Endothelial cell of umbilical vein (primary cell): ENCODE results near the gene MT1M. TPM values are rescaled to one million over a fixed set of nuclear protein-coding genes. Genes with fewer than 3 reads are reported as not detected.

Experiments
- BruUV-seq: library from RNA; stranded (reverse); fragments of 400-500 nt; replicated peaks from 2 replicates; lab custom pipeline; 2021; lab: Mats Ljungman, UMichigan
- CTCF ChIA-PET: fragments of 300-600, 350-600 bp; sonication (Branson Sonifier 250); formaldehyde crosslinking; loops from one replicate; lab custom pipeline; 2021; ENCODE audit warnings: antibody characterized with exemption, inconsistent platforms; lab: Charles Lee
- POLR2A ChIA-PET: fragments of 300-600, 350-600 bp; sonication (Branson Sonifier 250); formaldehyde crosslinking; loops from one replicate; lab custom pipeline; 2021; ENCODE audit warnings: antibody characterized with exemption, inconsistent platforms; lab: Charles Lee
- DNase-seq: peaks from one replicate; pipeline ENCODE4 v3.0.0-alpha.2; 2011; ENCODE audit warnings: low read depth, low spot score
- FAIRE-seq: peaks from 2 replicates; lab custom pipeline; 2011; peaks lifted over from hg19 to GRCh38; lab: Jason Lieb, UNC
- H2AFZ ChIP-seq: 2 replicates; pipeline ENCODE4 v1.6.0; 2012; ENCODE audit warnings: low read depth, low read length, control low read depth, inconsistent platforms
- H3K27ac ChIP-seq: 2 replicates; pipeline ENCODE4 v1.5.1; 2011; ENCODE audit warnings: low read depth, mild to moderate bottlenecking, control low read depth, low read length, moderate library complexity; ENCODE audit not compliant: insufficient read depth
- H3K27me3 ChIP-seq, 2 experiments: 2 replicates each; pipeline versions ENCODE4 v1.6.0 to v1.6.1; 2011; ENCODE audit warnings: low read length in 2 of 2, mixed read lengths in 1 of 2; ENCODE audit not compliant: control insufficient read depth in 2 of 2, insufficient read depth in 2 of 2
- H3K36me3 ChIP-seq, 2 experiments: 2 replicates in 1 of 2; 3 replicates in 1 of 2; pipeline ENCODE4 v1.5.1; 2011; ENCODE audit warnings: low read length in 2 of 2, mild to moderate bottlenecking in 1 of 2, moderate library complexity in 1 of 2; ENCODE audit not compliant: control insufficient read depth in 2 of 2, insufficient read depth in 2 of 2; ENCODE audit errors: extremely low read depth in 1 of 2
- H3K4me1 ChIP-seq: 3 replicates; pipeline ENCODE4 v1.5.1; 2011; ENCODE audit warnings: mild to moderate bottlenecking, low read length; ENCODE audit not compliant: control insufficient read depth, insufficient read depth; ENCODE audit errors: extremely low read depth
- H3K4me2 ChIP-seq: 2 replicates; pipeline ENCODE4 v1.6.1; 2011; ENCODE audit warnings: low read length, control low read depth, mixed read lengths; ENCODE audit not compliant: insufficient read depth
- H3K4me3 ChIP-seq, 3 experiments: fragments of 200-600 bp in 1 of 3; sonication (generic), shearing (Covaris generic) in 1 of 3; replicated peaks in 1 of 3; 2 replicates each; pipeline ENCODE4 v1.5.1; 2011 to 2016; ENCODE audit warnings: control low read depth in 3 of 3, low read length in 3 of 3, mild to moderate bottlenecking in 2 of 3, inconsistent platforms in 1 of 3, low read depth in 1 of 3, moderate library complexity in 1 of 3; ENCODE audit not compliant: insufficient read depth in 1 of 3
- H3K79me2 ChIP-seq: 2 replicates; pipeline ENCODE4 v1.6.0; 2012; ENCODE audit warnings: low read length, inconsistent platforms; ENCODE audit not compliant: control insufficient read depth, insufficient read depth
- H3K9ac ChIP-seq: replicated peaks from 2 replicates; pipeline ENCODE3; 2011; ENCODE audit warnings: low read length, control low read depth; ENCODE audit not compliant: insufficient read depth; ENCODE audit errors: extremely low read depth
- H3K9me1 ChIP-seq: replicated peaks from 3 replicates; pipeline ENCODE4 v1.6.0; 2011; ENCODE audit warnings: mild to moderate bottlenecking, low read length; ENCODE audit not compliant: control insufficient read depth, insufficient read depth; ENCODE audit errors: extremely low read depth
- H3K9me3 ChIP-seq: replicated peaks from 2 replicates; pipeline ENCODE4 v1.5.1; 2012; ENCODE audit warnings: low read length, inconsistent platforms; ENCODE audit not compliant: control insufficient read depth, insufficient read depth
- H4K20me1 ChIP-seq: replicated peaks from 2 replicates; pipeline ENCODE3; 2011; ENCODE audit warnings: mild to moderate bottlenecking, low read length; ENCODE audit not compliant: control insufficient read depth, insufficient read depth; ENCODE audit errors: extremely low read depth
- EZH2 ChIP-seq: IDR thresholded peaks from 2 replicates; pipeline ENCODE4 v1.6.1; 2012; ENCODE audit warnings: borderline replicate concordance, low read depth, mild to moderate bottlenecking, moderate library complexity, low read length, inconsistent platforms; ENCODE audit not compliant: severe bottlenecking
- FOS ChIP-seq: IDR thresholded peaks from 2 replicates; pipeline ENCODE4 v1.6.1; 2011; ENCODE audit warnings: mild to moderate bottlenecking, low read length, moderate library complexity, borderline replicate concordance; ENCODE audit not compliant: insufficient read depth
- GATA2 ChIP-seq: IDR thresholded peaks from 2 replicates; pipeline ENCODE4 v1.7.0; 2011; ENCODE audit warnings: low read depth, mild to moderate bottlenecking, moderate library complexity, mixed read lengths, low read length; ENCODE audit not compliant: insufficient read length, insufficient read depth
- JUN ChIP-seq: IDR thresholded peaks from 2 replicates; pipeline ENCODE4 v1.6.1; 2011; ENCODE audit warnings: borderline replicate concordance, low read depth; ENCODE audit not compliant: insufficient read length, insufficient read depth
- MAX ChIP-seq: IDR thresholded peaks from 2 replicates; pipeline ENCODE4 v1.6.1; 2011; ENCODE audit not compliant: insufficient read depth, insufficient read length
- MYC ChIP-seq: IDR thresholded peaks from one replicate; pipeline ENCODE4 v1.6.1; 2011; ENCODE audit warnings: mild to moderate bottlenecking, low read depth, low read length
- POLR2A ChIP-seq: IDR thresholded peaks from 2 replicates; pipeline ENCODE4 v1.6.1; 2012; ENCODE audit warnings: low read depth, mild to moderate bottlenecking, control low read depth, low read length
- POLR2AphosphoS5 ChIP-seq: IDR thresholded peaks from 2 replicates; pipeline ENCODE4 v1.6.1; 2012; ENCODE audit warnings: low read depth, mild to moderate bottlenecking, control low read depth, low read length, moderate library complexity; ENCODE audit not compliant: insufficient read depth
- dilution Hi-C: fragments of 300-500 bp; cut with MboI; formaldehyde crosslinking; loops from one replicate; pipeline ENCODE4 v1.15.0; 2019; ENCODE audit warnings: low sequenced_read_pairs; ENCODE audit not compliant: extremely low pct_ligation_motif_present
- intact Hi-C: fragments of 100-400 bp; cut with micrococcal nuclease; formaldehyde crosslinking; loops from one replicate; pipeline ENCODE4 v1.10.0; 2022
- polyA plus RNA-seq, 4 experiments: library from polyadenylated mRNA; depleted of rRNA in 3 of 4; stranded (reverse) in 3 of 4; unstranded in 1 of 4; fragments of >200 nt; gene quantifications; 2 replicates each; pipeline versions ENCODE4 v1.2.1 to v1.2.3, GENCODE V29; 2011 to 2012; ENCODE audit warnings: missing spikeins in 1 of 4
- total RNA-seq: library from RNA; stranded (reverse); gene quantifications from 2 replicates; pipeline ENCODE4 v1.2.3, GENCODE V29; 2021
- TF ChIP-seq, protein P1 (sequence below), 2 donors: IDR thresholded peaks; 1 replicate in 1 of 2; 2 replicates in 1 of 2; pipeline ENCODE4 v1.5.1; 2011; ENCODE audit warnings: low read length in 2 of 2, mild to moderate bottlenecking in 2 of 2, moderate library complexity in 2 of 2, control low read depth in 1 of 2, inconsistent platforms in 1 of 2, low read depth in 1 of 2; ENCODE audit not compliant: insufficient read depth in 1 of 2; ENCODE audit errors: extremely low read depth in 1 of 2

MT1M gene
- total and polyA plus RNA-seq, 2 donors (not counting 3 experiments of a cell fraction or from before 2014, with no cell fraction given) = 4.3 to 4.6 TPM

DNA sequence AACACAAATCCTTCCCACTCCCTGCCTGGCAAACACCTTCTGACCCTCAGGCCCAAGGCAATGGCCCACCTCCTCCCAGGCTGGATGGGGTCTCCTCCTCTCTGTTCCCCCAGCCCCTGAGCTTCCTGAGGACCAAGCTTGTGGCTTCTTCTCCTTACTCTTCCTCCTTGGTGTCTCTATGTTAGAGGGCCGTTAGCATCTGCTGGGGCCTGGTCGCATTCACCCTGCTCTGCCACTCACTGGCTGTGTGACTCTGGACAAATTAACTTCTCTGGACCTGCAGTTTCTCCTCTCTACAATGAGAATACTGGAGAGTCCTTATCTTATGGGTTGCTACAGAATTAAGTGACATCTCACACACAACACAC is 24.8 kb upstream of the MT1M start:
- H3K27ac ChIP-seq = peak overlapping the region; percentile 99
- H4K20me1 ChIP-seq = no peaks in the 10 kb centered on the region
- H3K27me3 ChIP-seq = no peaks in the 10 kb centered on the region
- BruUV-seq = no TSS peak
- no peaks in the 10 kb centered on the region for H3K9me1 ChIP-seq
- H3K4me3 ChIP-seq = peak overlapping the region in 1 of 3 experiments; percentile 54
- no peaks in the 10 kb centered on the region for H3K9me3 ChIP-seq
- H3K4me1 ChIP-seq = peaks cover 55% of the 10 kb centered on the region
- TF ChIP-seq EZH2 (no peak), JUN (no peak), GATA2 (no peak), POLR2AphosphoS5 (no peak)
- H3K79me2 ChIP-seq = peaks cover 18% of the 10 kb centered on the region
- peak overlapping the region; percentile 87 for H3K4me2 ChIP-seq
- intact Hi-C loops = loop anchor here (1.0 to 2.0 kb wide), 8 partner anchors 18 to 579 kb away; partner anchors contain the start of genes MT1E, MT1X, NUDT21 and OGFOD1
- ChIA-PET POLR2A (interaction anchor here (1.4 to 3.4 kb wide), 2 partner anchors 10 to 18 kb away, joined by 6 to 20 read pairs; partner anchors contain the start of gene MT1E), CTCF (interaction anchor here (1.1 to 7.8 kb wide), 3 partner anchors 23 to 94 kb away, joined by 3 to 113 read pairs (median 4); no protein-coding TSS in a partner anchor)
- DNase-seq (no peak), FAIRE-seq (no peak)
- peak overlapping the region; percentile 92 for H3K9ac ChIP-seq
- dilution Hi-C loops = no loop called here
- no peaks in the 10 kb centered on the region for H3K36me3 ChIP-seq
- no peak overlapping the region for H2AFZ ChIP-seq

GRCh38 chr16:56608043-56608875 is 24.2 kb upstream of the MT1M start, which contains the start of gene MT2A:
Gene MT2A, plus strand, starts transcription at chr16:56608584. Its CDS starts 72 bp downstream, at chr16:56608656.
- H3K9ac ChIP-seq = peak within 1 kb of the TSS; percentile 95
- TF ChIP-seq POLR2AphosphoS5 (peak; percentile 100), GATA2 (no peak), MYC (peak; percentile 7), MAX (peak; percentile 39), POLR2A (peak; percentile 99), FOS (peak; percentile 91), JUN (no peak)
- TF ChIP-seq, protein P1, sequence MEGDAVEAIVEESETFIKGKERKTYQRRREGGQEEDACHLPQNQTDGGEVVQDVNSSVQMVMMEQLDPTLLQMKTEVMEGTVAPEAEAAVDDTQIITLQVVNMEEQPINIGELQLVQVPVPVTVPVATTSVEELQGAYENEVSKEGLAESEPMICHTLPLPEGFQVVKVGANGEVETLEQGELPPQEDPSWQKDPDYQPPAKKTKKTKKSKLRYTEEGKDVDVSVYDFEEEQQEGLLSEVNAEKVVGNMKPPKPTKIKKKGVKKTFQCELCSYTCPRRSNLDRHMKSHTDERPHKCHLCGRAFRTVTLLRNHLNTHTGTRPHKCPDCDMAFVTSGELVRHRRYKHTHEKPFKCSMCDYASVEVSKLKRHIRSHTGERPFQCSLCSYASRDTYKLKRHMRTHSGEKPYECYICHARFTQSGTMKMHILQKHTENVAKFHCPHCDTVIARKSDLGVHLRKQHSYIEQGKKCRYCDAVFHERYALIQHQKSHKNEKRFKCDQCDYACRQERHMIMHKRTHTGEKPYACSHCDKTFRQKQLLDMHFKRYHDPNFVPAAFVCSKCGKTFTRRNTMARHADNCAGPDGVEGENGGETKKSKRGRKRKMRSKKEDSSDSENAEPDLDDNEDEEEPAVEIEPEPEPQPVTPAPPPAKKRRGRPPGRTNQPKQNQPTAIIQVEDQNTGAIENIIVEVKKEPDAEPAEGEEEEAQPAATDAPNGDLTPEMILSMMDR (IDR thresholded peaks at IDR 0.05; ENCODE audit: extremely low read depth in 1 of 2, insufficient read depth in 1 of 2, low read depth in 1 of 2, low read length in 2 of 2) = no peak
- DNase-seq = peak; percentile 96
- H4K20me1 ChIP-seq = no peaks in the 10 kb centered on the region
- intact Hi-C loops = no loop called here
- CTCF ChIA-PET = interaction anchor here (0.6 to 1.5 kb wide), 7 partner anchors 8 to 94 kb away, joined by 3 to 8 read pairs (median 3); partner anchors contain the start of gene MT1E
- peak within 1 kb of the TSS; percentile 87 for H3K4me2 ChIP-seq
- H3K79me2 ChIP-seq = peaks cover 21% of the 10 kb centered on the region
- dilution Hi-C loops = no loop called here
- H3K9me1 ChIP-seq = no peaks in the 10 kb centered on the region
- peak within 1 kb of the TSS; percentile 99 for H3K27ac ChIP-seq
- peaks cover 61% of the 10 kb centered on the region for H3K4me1 ChIP-seq
- BruUV-seq = TSS peak; percentile 46
- H3K36me3 ChIP-seq = no peaks in the 10 kb centered on the region
- no peaks in the 10 kb centered on the region for H3K9me3 ChIP-seq
- no peak within 1 kb of the TSS for H2AFZ ChIP-seq
- POLR2A ChIA-PET = interaction anchor here (0.6 to 4.5 kb wide), 3 partner anchors 9 to 245 kb away, joined by 4 to 51 read pairs (median 8); partner anchors contain the start of gene MT1E
- peak; percentile 82 for FAIRE-seq
- H3K27me3 ChIP-seq = no peaks in the 10 kb centered on the region
- peak within 1 kb of the TSS; percentile 50 to 93 (median 83) for H3K4me3 ChIP-seq
